GM19452 (cell line): ENCODE data around the gene NABP2.
"Not testable (repeated sequence)": the region's sequence is repeated elsewhere in the genome, so short reads cannot be mapped to it uniquely, and the experiment has no call there.

ENCODE experiments used
- ATAC-seq: cut with Tn5 transposase; IDR thresholded peaks from one replicate; pipeline ENCODE4 v1.9.1; 2021; ENCODE audit not compliant: unreplicated experiment

The NABP2 gene

GRCh38 chr12:56243731-56244181 lies 19.6 kb downstream of the NABP2 start:
- no peak for ATAC-seq

GRCh38 chr12:56244494-56244893 lies 20.4 kb downstream of the NABP2 start:
- ATAC-seq = no peak

GRCh38 chr12:56247923-56248322 lies 23.8 kb downstream of the NABP2 start:
- ATAC-seq = no peak

GRCh38 chr12:56248711-56249110 lies 24.6 kb downstream of the NABP2 start:
- ATAC-seq = no peak

GRCh38 chr12:56252649-56253048 lies 28.5 kb downstream of the NABP2 start:
- ATAC-seq = no peak

- ATAC-seq = no peak
Observed at GRCh38 chr12:56253091-56253490, 28.9 kb downstream of the NABP2 start.

GRCh38 chr12:56255671-56256070 lies 31.5 kb downstream of the NABP2 start:
- ATAC-seq = no peak

- no peak for ATAC-seq
Observed at GRCh38 chr12:56256326-56256960, 32.3 kb downstream of the NABP2 start.

GRCh38 chr12:56257071-56257470 lies 32.9 kb downstream of the NABP2 start:
- ATAC-seq = no peak

GRCh38 chr12:56257491-56258067 lies 33.4 kb downstream of the NABP2 start:
- ATAC-seq = no peak

- peak; percentile 92 for ATAC-seq
Observed at GRCh38 chr12:56258068-56258819, 34.1 kb downstream of the NABP2 start, which contains the start of gene ANKRD52. Gene ANKRD52 (minus strand): TSS chr12:56258384. CDS start chr12:56258269, 115 bp downstream.

- no peak for ATAC-seq
Observed at GRCh38 chr12:56258820-56259183, 34.7 kb downstream of the NABP2 start.

GRCh38 chr12:56260380-56260779 lies 36.2 kb downstream of the NABP2 start:
- no peak for ATAC-seq

GRCh38 chr12:56260921-56261320 lies 36.8 kb downstream of the NABP2 start:
- no peak for ATAC-seq

- ATAC-seq = no peak
Observed at GRCh38 chr12:56261503-56262232, 37.5 kb downstream of the NABP2 start.

- ATAC-seq = not testable (repeated sequence)
Observed at GRCh38 chr12:56262955-56263354, 38.8 kb downstream of the NABP2 start.

GRCh38 chr12:56266068-56266692 lies 42.0 kb downstream of the NABP2 start:
- not testable (repeated sequence) for ATAC-seq

GRCh38 chr12:56266693-56267442 lies 42.7 kb downstream of the NABP2 start, which contains the start of gene COQ10A:
Gene COQ10A (plus strand): TSS chr12:56266942. CDS start chr12:56267119, 177 bp downstream.
- ATAC-seq = peak; percentile 90

- peak; percentile 7 for ATAC-seq
Observed at GRCh38 chr12:56267443-56268071, 43.4 kb downstream of the NABP2 start.

GRCh38 chr12:56271031-56271430 lies 46.9 kb downstream of the NABP2 start:
- no peak for ATAC-seq
